Activated B cell treated with CpG ODN at 0.5 μM for 24 hours (primary cell): Measurements from ENCODE around the gene OR9G1. TPM values are rescaled to one million over a fixed set of nuclear protein-coding genes. Genes with fewer than 3 reads are reported as not detected.
"Not testable (repeated sequence)": the region's sequence is repeated elsewhere in the genome, so short reads cannot be mapped to it uniquely, and the experiment has no call there.

Experiments
- ATAC-seq: fragments of 200-7000 bp; cut with Tn5 transposase; one replicate; pipeline ENCODE4 v1.10.0; 2021; ENCODE audit warnings: low read depth, mild to moderate bottlenecking, moderate library complexity
- CTCF ChIA-PET: fragments of 350-600 bp; sonication (Branson Sonifier 250); formaldehyde crosslinking; loops from one replicate; lab custom pipeline; 2021; ENCODE audit warnings: antibody characterized with exemption; lab: Charles Lee
- POLR2A ChIA-PET: fragments of 350-600 bp; sonication (Branson Sonifier 250); formaldehyde crosslinking; loops from one replicate; lab custom pipeline; 2021; ENCODE audit warnings: antibody characterized with exemption; lab: Charles Lee
- DNase-seq: peaks from one replicate; pipeline ENCODE4 v3.0.0; 2022
- H3K27ac Mint-ChIP-seq: one replicate; pipeline ENCODE4 v1.8.0; 2020; ENCODE audit warnings: mixed read lengths
- H3K27me3 Mint-ChIP-seq: one replicate; pipeline ENCODE4 v1.8.0; 2021; ENCODE audit warnings: mixed read lengths
- H3K36me3 Mint-ChIP-seq: one replicate; pipeline ENCODE4 v1.8.0; 2021; ENCODE audit warnings: low read depth, mixed read lengths
- H3K4me1 Mint-ChIP-seq: one replicate; pipeline ENCODE4 v1.8.0; 2021; ENCODE audit warnings: mixed read lengths
- H3K4me3 Mint-ChIP-seq: one replicate; pipeline ENCODE4 v1.8.0; 2020; ENCODE audit warnings: mild to moderate bottlenecking, mixed read lengths
- H3K9me3 Mint-ChIP-seq: one replicate; pipeline ENCODE4 v1.8.0; 2020; ENCODE audit warnings: mixed read lengths
- CTCF ChIP-seq: fragments of 200-600 bp; IDR thresholded peaks from one replicate; pipeline ENCODE4 v1.8.0; 2022; ENCODE audit warnings: antibody characterized with exemption, mild to moderate bottlenecking
- intact Hi-C: fragments of 100-400 bp; cut with micrococcal nuclease; formaldehyde crosslinking; loops from one replicate; pipeline ENCODE4 v1.15.1; 2024
- total RNA-seq: library from RNA; stranded (reverse); gene quantifications from 2 replicates; pipeline ENCODE4 v1.2.3, GENCODE V29; 2022

Gene OR9G1
- total RNA-seq = not detected in 2 replicates

DNA sequence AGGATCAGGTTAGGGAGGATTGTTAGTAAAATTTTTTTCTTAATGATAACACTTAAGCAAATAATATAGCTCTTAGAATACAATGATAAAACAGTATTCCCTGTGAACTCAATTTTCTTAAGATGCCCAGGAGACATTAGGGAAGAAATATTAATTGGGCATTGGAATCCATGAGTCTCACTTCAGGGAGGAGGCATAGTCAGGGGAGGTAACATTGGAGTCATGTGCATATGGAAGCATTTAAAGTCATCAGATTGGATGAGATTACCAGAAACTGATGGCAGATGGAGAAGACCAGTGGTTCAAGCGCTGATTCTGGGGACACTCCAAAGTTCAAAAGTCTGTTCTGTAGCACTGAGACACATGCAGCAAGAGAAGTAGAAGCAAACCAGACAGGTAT is at the start of gene OR9G1:
Gene OR9G1, plus strand, starts transcription at position 301 of the 400 bp plus-strand sequence. CDS start 1,293 bp downstream, outside the sequence.
- intact Hi-C loops = no loop called here
- Mint-ChIP-seq H3K27me3 (no peaks in the 10 kb centered on the region), H3K4me3 (no peak within 1 kb of the TSS), H3K27ac (no peak within 1 kb of the TSS), H3K36me3 (no peaks in the 10 kb centered on the region), H3K4me1 (no peaks in the 10 kb centered on the region), H3K9me3 (no peaks in the 10 kb centered on the region)
- CTCF ChIA-PET = no interaction called here
- no peak for ATAC-seq
- TF ChIP-seq CTCF = no peak
- no peak for DNase-seq
- POLR2A ChIA-PET = no interaction called here

DNA sequence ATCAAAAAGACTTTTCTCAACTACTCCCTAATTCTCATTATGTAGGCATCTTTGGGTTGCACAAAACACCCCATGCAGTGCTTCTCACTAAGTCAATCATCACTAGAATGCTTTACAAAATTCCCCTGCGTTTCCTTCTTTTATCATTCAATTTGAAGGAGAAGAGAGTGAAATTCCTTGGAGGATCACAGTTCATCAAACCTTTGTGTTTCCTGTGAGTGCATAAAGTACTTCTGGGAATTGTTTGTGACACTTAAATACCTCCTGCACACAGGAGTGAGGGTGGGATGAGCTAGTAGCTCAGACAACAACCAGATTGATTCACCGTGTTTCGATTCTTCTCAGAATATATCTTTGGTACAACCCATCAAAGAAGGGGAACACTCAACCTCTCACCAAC is 39.1 kb upstream of the OR9G1 start:
- no peak for ATAC-seq
- Mint-ChIP-seq H3K9me3 (no peaks in the 10 kb centered on the region), H3K4me1 (no peaks in the 10 kb centered on the region), H3K36me3 (no peaks in the 10 kb centered on the region), H3K27ac (no peak overlapping the region), H3K27me3 (no peaks in the 10 kb centered on the region), H3K4me3 (no peak overlapping the region)
- DNase-seq = no peak
- TF ChIP-seq CTCF = no peak
- intact Hi-C loops = no loop called here
- ChIA-PET POLR2A (no interaction called here), CTCF (no interaction called here)

GRCh38 chr11:56663386-56663785 is 35.5 kb upstream of the OR9G1 start, which contains the start of gene OR5AR1:
Gene OR5AR1 (plus strand): TSS chr11:56663686. CDS start chr11:56663686, 0 bp downstream.
- TF ChIP-seq CTCF = no peak
- Mint-ChIP-seq H3K4me3 (no peak within 1 kb of the TSS), H3K27ac (no peak within 1 kb of the TSS), H3K9me3 (no peaks in the 10 kb centered on the region), H3K4me1 (no peaks in the 10 kb centered on the region), H3K27me3 (no peaks in the 10 kb centered on the region), H3K36me3 (no peaks in the 10 kb centered on the region)
- intact Hi-C loops = no loop called here
- ChIA-PET CTCF (no interaction called here), POLR2A (no interaction called here)
- no peak for ATAC-seq
- DNase-seq = no peak

DNA sequence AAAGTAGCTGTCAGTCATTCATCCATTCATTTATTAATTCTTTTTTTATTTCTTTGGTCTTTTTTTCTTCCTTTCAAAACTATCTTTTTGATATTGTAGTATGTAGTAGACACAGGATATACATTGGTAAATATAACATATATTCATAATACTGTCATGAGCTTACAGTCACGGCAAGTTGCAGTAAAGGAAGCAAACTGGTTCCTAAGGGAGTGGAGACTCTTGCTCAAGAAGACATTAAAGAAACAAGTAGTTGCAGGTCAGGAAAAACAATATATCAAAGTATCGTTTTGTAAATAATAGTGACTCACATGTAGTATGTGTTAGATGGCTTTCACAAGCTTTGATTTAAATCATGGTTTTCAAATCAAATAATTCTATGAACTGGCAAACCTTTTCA is 27.9 kb upstream of the OR9G1 start:
- Mint-ChIP-seq H3K27ac (no peak overlapping the region), H3K4me1 (no peaks in the 10 kb centered on the region), H3K36me3 (no peaks in the 10 kb centered on the region), H3K4me3 (no peak overlapping the region), H3K9me3 (peaks cover 4% of the 10 kb centered on the region), H3K27me3 (no peaks in the 10 kb centered on the region)
- DNase-seq (no peak), ATAC-seq (no peak)
- TF ChIP-seq CTCF = no peak
- intact Hi-C loops = no loop called here
- CTCF ChIA-PET = no interaction called here
- POLR2A ChIA-PET = no interaction called here

GRCh38 chr11:56688554-56689100 is 10.3 kb upstream of the OR9G1 start:
- Mint-ChIP-seq H3K9me3 (peaks cover 7% of the 10 kb centered on the region), H3K27me3 (no peaks in the 10 kb centered on the region), H3K27ac (no peak overlapping the region), H3K4me1 (no peaks in the 10 kb centered on the region), H3K4me3 (no peak overlapping the region), H3K36me3 (no peaks in the 10 kb centered on the region)
- ChIA-PET CTCF (no interaction called here), POLR2A (no interaction called here)
- DNase-seq (no peak), ATAC-seq (no peak)
- intact Hi-C loops = no loop called here
- TF ChIP-seq CTCF = no peak

DNA sequence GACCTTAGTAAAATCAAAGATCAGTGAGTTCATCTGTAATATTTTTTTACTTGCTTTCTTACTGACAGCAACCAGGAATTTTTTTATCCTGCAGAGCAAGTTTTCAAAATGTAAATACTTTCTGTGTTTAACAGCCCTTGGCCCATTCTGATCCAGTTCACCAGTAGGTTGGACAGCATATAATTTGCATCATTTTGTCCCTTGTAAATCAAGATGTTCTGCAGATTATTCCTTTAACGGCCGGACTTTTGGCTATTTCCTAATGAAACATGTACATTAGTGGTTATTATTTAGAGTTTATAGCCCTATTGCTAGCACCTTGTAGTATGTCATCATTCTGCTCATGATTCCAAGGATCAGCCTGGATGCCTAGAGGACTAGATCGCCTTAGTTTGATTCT is 7.7 kb upstream of the OR9G1 start:
- ATAC-seq, H3K9me3 Mint-ChIP-seq, H3K4me3 Mint-ChIP-seq, CTCF ChIA-PET, H3K36me3 Mint-ChIP-seq, POLR2A ChIA-PET, H3K27ac Mint-ChIP-seq, DNase-seq, H3K27me3 Mint-ChIP-seq, intact Hi-C loops, H3K4me1 Mint-ChIP-seq: not testable (repeated sequence)
